Calu3 (cell line): ENCODE data around the gene PIK3R1. TPM values are rescaled to one million over a fixed set of nuclear protein-coding genes. Genes with fewer than 3 reads are reported as not detected.

ENCODE experiments used
- BruUV-seq: library from RNA; stranded (reverse); fragments of 400-500 nt; replicated peaks from 2 replicates; lab custom pipeline; 2021; lab: Mats Ljungman, UMichigan
- CTCF ChIA-PET: fragments of 300-600 bp; sonication (Branson Sonifier 250); formaldehyde crosslinking; loops from one replicate; lab custom pipeline; 2022; ENCODE audit warnings: antibody characterized with exemption; lab: Charles Lee
- DNase-seq: peaks from one replicate; pipeline ENCODE4 v3.0.0; 2022
- H3K27ac Mint-ChIP-seq: one replicate; pipeline ENCODE4 v1.8.0; 2022; ENCODE audit warnings: mixed read lengths; ENCODE audit not compliant: unreplicated experiment
- H3K27me3 Mint-ChIP-seq: one replicate; pipeline ENCODE4 v1.8.0; 2022; ENCODE audit warnings: mixed read lengths; ENCODE audit not compliant: unreplicated experiment
- H3K36me3 Mint-ChIP-seq: one replicate; pipeline ENCODE4 v1.8.0; 2022; ENCODE audit warnings: mild to moderate bottlenecking, moderate library complexity, mixed read lengths; ENCODE audit not compliant: insufficient read depth, unreplicated experiment
- H3K4me1 Mint-ChIP-seq: one replicate; pipeline ENCODE4 v1.8.0; 2022; ENCODE audit warnings: mild to moderate bottlenecking, low read depth, mixed read lengths; ENCODE audit not compliant: unreplicated experiment
- H3K4me3 Mint-ChIP-seq: one replicate; pipeline ENCODE4 v1.8.0; 2022; ENCODE audit warnings: mild to moderate bottlenecking, low read depth, moderate library complexity, mixed read lengths; ENCODE audit not compliant: unreplicated experiment
- H3K9me3 Mint-ChIP-seq: one replicate; pipeline ENCODE4 v1.8.0; 2022; ENCODE audit warnings: low read depth, mixed read lengths; ENCODE audit not compliant: unreplicated experiment
- CTCF ChIP-seq: fragments of 200-600 bp; IDR thresholded peaks from one replicate; pipeline ENCODE4 v1.8.0; 2022; ENCODE audit warnings: antibody characterized with exemption; ENCODE audit not compliant: unreplicated experiment
- intact Hi-C: fragments of 100-400 bp; cut with micrococcal nuclease; formaldehyde crosslinking; loops from one replicate; pipeline ENCODE4 v1.10.0; 2022; ENCODE audit not compliant: unreplicated experiment
- total RNA-seq: library from RNA; stranded (reverse); gene quantifications from 2 replicates; pipeline ENCODE4 v1.2.3, GENCODE V29; 2022

The PIK3R1 gene
- total RNA-seq, 1 experiment from 2014 or later, result 74.8 TPM

- CTCF ChIA-PET, result interaction anchor here (1.0 to 2.1 kb wide), 3 partner anchors 9 to 969 kb away, joined by 3 to 7 read pairs (median 4); no protein-coding TSS in a partner anchor
- no TSS peak for BruUV-seq
- Mint-ChIP-seq H3K9me3 (peaks cover 2% of the 10 kb centered on the region), H3K4me3 (peak overlapping the region; percentile 84), H3K27ac (peak overlapping the region; percentile 55), H3K27me3 (no peaks in the 10 kb centered on the region), H3K4me1 (peaks cover 27% of the 10 kb centered on the region), H3K36me3 (peaks cover 52% of the 10 kb centered on the region)
- peak; percentile 43 for DNase-seq
- TF ChIP-seq CTCF, result no peak
- intact Hi-C loops, result loop anchor here (5.0 to 10.0 kb wide), 5 partner anchors 51 to 444 kb away; no protein-coding TSS in a partner anchor
These were observed 890 bp downstream of the PIK3R1 start for GRCh38 chr5:68216245-68217046.

- TF ChIP-seq CTCF, result no peak
- Mint-ChIP-seq H3K27me3 (no peaks in the 10 kb centered on the region), H3K9me3 (no peaks in the 10 kb centered on the region), H3K4me3 (peak overlapping the region; percentile 84), H3K4me1 (peaks cover 32% of the 10 kb centered on the region), H3K27ac (peak overlapping the region; percentile 55), H3K36me3 (peaks cover 56% of the 10 kb centered on the region)
- CTCF ChIA-PET, result interaction anchor here (1.0 to 2.1 kb wide), 3 partner anchors 8 to 970 kb away, joined by 3 to 7 read pairs (median 4); no protein-coding TSS in a partner anchor
- TSS peak; percentile 35 for BruUV-seq
- intact Hi-C loops, result loop anchor here (5.0 to 10.0 kb wide), 5 partner anchors 50 to 445 kb away; no protein-coding TSS in a partner anchor
- no peak for DNase-seq
These were observed 1.4 kb downstream of the PIK3R1 start for GRCh38 chr5:68217047-68217355.

GRCh38 chr5:68217528-68217927, 2.0 kb downstream of the PIK3R1 start:
- Mint-ChIP-seq H3K9me3 (no peaks in the 10 kb centered on the region), H3K27ac (peak overlapping the region; percentile 55), H3K36me3 (peaks cover 61% of the 10 kb centered on the region), H3K4me3 (peak overlapping the region; percentile 84), H3K4me1 (peaks cover 38% of the 10 kb centered on the region), H3K27me3 (no peaks in the 10 kb centered on the region)
- TF ChIP-seq CTCF, result no peak
- intact Hi-C loops, result loop anchor here (5.0 to 10.0 kb wide), 5 partner anchors 50 to 445 kb away; no protein-coding TSS in a partner anchor
- CTCF ChIA-PET, result interaction anchor here (1.0 to 2.1 kb wide), 3 partner anchors 8 to 971 kb away, joined by 3 to 7 read pairs (median 4); no protein-coding TSS in a partner anchor
- DNase-seq, result no peak
- BruUV-seq, result no TSS peak

DNA sequence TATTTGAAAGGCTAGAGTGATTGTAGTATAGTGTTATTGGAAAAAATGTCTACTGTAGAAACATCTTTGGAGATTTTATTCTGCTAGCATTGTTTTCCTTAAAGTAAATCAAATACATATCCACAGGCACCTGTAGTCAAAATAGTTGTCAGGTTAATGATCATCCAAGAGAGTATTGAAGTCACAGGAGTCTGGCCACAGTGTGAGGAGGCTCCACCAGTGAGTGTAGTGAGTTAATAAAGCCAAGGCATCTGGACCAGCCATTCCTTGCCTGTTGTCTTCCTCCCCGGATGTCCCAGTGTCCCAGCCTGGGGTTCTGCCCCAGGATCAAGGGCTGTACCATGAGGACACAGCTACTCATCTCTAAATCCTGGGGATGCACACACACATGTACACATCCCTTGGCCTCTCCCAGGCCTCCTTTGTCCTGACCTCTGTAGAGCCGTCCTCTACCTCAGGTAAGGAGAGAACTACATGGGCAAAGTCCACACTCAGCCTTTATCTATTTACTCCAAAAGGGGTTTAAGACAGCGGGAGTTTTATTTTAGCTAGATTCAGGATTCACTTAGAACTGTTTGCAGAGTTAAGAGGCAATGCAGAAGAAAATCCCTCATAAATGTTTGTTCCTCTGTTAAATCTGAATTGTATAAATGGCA, 3.7 kb downstream of the PIK3R1 start:
- peak; percentile 19 for DNase-seq
- Mint-ChIP-seq H3K4me1 (peaks cover 44% of the 10 kb centered on the region), H3K4me3 (peak overlapping the region; percentile 84), H3K9me3 (no peaks in the 10 kb centered on the region), H3K27me3 (no peaks in the 10 kb centered on the region), H3K36me3 (peaks cover 69% of the 10 kb centered on the region), H3K27ac (no peak overlapping the region)
- BruUV-seq, result no TSS peak
- CTCF ChIA-PET, result no interaction called here
- TF ChIP-seq CTCF, result no peak
- intact Hi-C loops, result loop anchor here (5.0 to 10.0 kb wide), 5 partner anchors 48 to 447 kb away; no protein-coding TSS in a partner anchor
